SK-MEL-5 (cell line): ENCODE results near the gene ITGA2B. TPM values are rescaled to one million over a fixed set of nuclear protein-coding genes. Genes with fewer than 3 reads are reported as not detected.
"Not testable (repeated sequence)": the region's sequence is repeated elsewhere in the genome, so short reads cannot be mapped to it uniquely, and the experiment has no call there.

Source experiments
- DNase-seq: peaks from one replicate; pipeline ENCODE4 v3.0.0-alpha.2; 2016; ENCODE audit warnings: low read depth, low spot score
- in situ Hi-C: cut with HindIII; loops from 2 replicates; pipeline ENCODE4 v1.10.0; 2016; ENCODE audit warnings: low sequenced_read_pairs, high pct_unique_total_duplicates, low pct_unique_long_range_greater_than_20kb
- total RNA-seq: library from RNA; depleted of rRNA; stranded (reverse); fragments of >200 nt; shearing (Covaris generic); gene quantifications from 2 replicates; pipeline ENCODE4 v1.2.3, GENCODE V29; 2014

Gene ITGA2B
- total RNA-seq, 1 experiment from 2014 or later = not detected

DNA sequence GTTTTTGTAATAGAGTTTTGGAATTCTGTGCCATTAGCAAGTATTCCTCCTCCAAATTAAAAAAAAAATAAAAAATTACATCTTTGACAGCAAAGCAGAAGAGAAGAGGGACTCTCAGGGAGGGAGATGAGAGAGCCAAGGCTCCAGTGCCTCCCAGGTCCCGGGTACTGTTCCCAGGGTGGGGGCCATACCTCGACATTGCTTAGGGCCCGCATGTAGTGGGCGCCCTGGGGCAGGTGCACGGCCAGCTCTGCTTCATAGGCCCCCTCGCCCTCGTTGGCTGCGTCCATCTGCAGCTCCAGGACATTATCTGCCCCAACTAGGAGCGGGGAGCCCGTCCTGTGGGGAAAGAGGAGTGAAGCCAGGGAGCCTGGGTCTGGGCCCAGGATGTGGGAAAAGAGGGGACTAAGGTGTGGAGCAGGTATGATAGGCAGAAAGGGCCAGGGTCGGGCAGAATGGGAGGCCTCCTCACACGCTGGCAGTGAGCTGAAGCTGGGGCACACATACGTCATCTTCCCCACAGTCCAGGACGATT, 11.2 kb downstream of the ITGA2B start:
- no peak for DNase-seq
- in situ Hi-C loops = no loop called here

DNA sequence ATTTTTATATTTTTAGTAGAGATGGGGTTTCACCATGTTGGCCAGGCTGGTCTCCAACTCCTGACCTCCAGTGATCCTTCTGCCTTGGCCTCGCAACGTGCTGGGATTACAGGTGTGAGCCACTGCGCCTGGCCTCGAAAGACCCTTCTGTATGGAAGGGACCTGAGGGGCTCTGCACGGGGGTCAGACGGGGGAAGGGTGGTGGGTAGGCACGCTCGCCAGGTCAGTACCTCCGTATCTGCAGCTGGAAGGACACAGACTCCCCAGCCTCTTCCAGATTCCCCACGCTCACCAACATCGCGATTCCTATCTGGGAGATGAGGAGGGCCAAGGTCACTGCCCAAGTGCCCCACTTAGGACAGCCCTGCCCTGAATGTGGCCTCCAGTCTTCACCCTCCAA, 12.7 kb downstream of the ITGA2B start:
- no peak for DNase-seq
- in situ Hi-C loops = no loop called here

DNA sequence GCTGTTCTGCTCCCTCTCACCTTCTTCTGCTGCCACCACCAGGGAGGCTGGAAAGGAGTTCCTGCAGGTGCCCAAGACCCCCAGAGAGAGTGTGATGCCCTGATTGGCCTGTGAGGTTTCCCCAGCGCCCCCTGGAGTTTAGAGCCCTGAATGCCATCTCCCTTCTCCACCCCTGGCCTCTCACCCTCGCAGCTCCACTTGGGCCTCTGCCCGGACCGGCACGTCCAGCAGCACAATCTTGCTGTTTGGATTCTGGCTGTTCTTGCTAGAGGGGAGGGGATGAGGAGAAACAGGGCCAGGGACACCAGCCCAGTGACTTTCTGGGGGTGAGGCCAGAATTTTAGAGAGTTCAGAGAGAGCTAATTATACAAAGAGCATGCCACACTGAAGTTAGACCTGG, 13.3 kb downstream of the ITGA2B start:
- in situ Hi-C loops = no loop called here

DNA sequence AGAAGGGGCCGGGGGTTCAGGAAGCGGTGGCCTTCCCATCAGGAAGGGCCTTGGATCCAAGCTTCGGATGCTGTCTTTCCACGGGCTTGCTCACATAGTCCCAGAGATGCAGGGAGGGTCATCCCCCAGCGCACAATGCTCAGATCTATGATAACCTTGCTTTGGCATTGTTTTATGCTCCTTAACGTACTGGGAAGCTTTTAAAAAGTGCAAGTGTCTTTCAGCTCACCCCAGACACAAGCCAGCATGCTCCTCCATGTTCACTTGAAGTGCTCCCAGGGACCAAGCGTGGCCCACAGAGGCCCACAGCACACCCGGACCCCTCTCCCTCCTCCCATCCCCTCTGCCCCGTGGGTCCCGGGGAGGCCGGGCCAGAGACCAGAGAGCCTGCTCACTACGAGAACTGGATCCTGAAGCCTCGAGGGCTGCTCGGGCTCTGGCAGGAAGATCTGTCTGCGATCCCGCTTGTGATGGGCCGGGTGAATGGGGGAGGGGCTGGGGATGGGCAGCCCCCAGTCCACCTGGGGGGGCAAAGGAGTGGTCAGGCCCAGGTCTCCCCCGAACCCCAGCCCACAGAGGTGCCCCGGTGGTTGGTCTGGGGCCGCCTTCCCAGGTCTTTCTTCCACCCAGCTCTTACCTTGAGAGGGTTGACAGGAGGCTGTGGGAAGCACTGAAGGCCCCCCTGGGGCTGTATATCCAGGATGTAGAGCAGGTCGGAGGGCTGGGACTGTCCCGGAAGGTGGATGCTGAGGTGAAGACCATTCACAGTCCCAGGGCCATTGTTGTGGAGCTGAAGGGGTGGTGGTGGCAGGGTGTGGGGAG, 14.0 kb downstream of the ITGA2B start:
- in situ Hi-C loops = no loop called here
- DNase-seq = no peak

More for the DNA sequence above, 13.3 kb downstream of the ITGA2B start:
- peak; percentile 50 for DNase-seq

DNA sequence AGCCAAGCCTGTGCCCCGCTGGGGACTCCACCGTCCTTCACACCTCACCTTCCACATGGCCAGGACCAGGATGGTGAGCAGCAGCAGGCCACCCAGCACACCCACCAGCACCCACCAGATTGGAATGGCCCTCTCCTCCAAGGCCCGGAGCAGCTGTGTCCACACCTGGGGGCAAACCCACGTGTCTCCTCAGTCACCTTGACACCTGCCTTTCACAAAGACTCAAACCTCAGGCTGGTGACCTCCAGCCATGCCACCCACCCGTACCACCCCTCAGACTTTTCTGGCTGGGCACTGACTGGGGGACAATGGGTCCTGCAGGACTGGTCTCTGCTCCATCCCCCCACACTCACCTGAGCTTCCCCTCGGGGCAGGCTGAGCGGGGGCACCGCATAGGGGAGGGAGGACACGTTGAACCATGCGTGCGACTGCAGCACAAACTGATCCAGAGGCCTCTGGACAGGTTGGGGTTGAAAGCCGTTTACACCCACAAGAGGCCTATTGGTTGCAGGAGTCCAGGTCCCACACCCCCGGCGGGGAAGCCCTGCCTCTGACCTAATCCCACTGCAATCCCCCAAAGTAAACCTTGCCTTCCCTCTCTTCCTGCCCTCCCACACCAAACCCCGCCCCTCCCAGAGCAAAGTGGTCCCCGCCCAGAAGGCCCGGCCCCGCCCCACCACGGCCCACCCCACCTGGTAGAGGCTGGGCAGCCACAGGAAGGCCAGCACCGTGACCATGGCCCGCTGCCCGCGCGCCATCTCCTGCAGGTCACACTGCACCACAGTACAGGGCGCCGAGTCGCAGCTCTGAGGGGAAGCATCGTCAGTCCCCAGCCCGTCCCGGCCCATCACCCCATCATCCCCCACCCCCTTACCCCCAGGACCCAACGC, 14.9 kb downstream of the ITGA2B start:
- DNase-seq = no peak
- in situ Hi-C loops = no loop called here

DNA sequence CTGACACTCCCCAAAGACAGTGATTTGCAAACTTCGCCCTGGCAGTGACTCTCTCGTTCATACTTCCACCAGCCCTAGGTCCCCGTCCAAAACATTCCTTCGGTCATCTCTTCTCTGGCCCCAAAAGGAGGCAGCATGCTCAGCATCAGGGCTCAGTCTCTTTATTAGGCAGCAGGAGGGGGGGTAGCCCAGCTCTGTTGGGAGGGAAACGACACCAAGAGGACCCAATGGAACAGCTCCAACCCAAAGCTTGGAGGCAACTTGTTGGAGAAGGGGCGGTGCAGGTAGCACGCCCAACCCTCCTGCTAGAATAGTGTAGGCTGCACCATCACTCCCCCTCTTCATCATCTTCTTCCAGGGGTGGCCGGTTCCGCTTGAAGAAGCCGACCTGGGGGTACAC, 17.4 kb downstream of the ITGA2B start:
- no peak for DNase-seq
- in situ Hi-C loops = no loop called here

DNA sequence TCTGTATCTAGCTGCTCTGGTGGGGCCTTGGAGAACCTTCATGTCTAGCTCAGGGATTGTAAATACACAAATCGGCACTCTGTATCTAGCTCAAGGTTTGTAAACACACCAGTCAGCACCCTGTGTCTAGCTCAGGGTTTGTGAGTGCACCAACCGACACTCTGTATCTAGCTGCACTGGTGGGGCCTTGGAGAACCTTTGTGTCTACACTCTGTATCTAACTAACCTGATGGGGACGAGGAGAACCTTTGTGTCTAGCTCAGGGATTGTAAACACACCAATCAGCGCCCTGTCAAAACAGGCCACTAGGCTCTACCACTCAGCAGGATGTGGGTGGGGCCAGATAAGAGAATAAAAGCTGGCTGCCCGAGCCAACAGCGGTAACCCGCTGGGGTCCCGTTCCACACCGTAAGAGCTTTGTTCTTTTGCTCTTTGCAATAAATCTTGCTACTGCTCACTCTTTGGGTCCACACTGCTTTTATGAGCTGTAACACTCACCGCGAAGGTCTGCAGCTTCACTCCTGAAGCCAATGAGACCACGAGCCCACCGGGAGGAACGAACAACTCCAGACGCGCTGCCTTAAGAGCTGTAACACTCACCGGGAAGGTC, 19.9 kb downstream of the ITGA2B start:
- DNase-seq, in situ Hi-C loops: not testable (repeated sequence)

DNA sequence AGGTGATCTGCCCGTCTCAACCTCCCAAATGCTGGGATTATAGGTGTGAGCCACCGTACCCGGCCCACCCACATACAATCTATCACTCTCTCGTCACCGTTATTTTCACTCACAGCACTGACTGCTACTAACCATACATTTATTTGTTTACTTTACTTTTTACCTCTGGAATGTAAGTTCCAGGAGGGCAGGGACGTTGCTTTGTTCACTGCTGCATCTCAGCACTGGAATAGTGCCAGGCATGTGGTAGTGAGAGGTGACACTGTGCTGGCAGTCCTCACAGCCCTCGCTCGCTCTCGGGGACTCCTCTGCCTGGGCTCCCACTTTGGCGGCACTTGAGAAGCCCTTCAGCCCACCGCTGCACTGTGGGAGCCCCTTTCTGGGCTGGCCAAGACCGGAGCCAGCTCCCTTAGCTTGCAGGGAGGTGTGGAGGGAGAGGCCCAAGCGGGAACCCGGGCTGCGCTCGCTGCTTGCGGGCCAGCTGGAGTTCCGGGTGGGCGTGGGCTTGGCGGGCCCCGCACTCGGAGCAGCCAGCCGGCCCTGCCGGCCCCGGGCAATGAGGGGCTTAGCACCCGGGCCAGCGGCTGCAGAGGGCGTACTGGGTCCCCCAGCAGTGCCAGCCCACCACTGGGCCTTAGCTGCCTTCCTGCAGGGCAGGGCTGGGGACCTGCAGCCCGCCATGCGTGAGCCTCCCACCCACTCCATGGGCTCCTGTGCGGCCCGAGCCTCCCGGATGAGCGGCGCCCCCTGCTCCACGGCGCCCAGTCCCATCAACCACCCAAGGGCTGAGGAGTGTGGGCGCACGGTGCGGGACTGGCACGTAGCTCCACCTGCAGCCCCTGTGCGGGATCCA, 20.8 kb downstream of the ITGA2B start:
- in situ Hi-C loops, DNase-seq: not testable (repeated sequence)

DNA sequence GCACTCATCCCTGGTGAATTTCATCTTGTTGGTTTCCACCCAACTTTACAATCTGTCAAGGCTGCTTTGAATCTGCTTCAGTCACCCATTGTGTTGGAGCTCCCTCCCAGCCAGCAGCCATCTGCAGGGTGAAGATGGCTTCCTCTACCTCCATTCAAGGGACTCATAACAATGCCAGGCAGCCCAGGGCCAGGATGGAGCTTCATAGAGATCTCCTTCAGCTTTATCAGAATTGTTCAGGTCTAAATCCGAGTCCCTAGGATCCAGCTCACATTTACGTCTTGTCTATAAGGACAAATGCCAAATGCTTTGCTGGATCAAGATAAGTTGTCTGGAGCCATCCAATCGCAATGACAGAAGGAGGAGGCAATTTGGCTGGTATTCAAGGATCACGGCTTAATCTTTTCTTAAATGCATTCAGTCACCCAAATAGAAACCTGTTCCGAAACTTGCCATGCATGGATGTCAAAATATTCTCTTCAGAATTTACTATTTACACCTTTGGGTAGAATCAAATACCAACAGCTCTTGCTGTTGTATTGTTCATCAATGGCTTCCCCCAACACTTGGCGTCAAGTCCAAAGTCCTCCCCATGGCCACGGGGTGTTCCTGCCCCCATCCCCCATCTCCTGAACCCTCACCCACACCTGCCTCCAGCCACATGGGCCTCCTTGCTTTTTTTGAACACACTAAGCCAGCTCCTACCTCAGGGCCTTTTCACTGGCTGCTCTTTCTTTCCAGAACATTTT, 22.0 kb downstream of the ITGA2B start:
- no peak for DNase-seq
- in situ Hi-C loops = no loop called here

DNA sequence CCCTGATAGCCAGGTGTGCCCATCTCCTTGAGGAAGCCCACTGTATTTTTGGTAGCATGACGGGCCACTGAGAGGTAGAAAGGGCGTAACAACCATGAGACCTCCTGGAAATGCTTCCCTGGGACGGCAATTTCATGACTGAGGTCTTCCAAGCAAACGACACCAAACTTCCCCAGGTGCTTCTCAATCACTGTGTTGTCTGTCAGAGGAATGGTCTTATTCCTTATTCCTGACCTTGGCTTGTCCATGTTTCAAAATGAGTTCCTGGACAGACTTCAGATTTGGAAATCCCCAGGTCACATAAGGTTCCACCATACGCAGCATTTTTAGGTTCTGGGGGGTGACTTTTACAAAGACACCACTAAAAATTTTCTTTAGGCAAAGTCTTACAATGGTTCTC, 24.4 kb downstream of the ITGA2B start:
- DNase-seq, in situ Hi-C loops: not testable (repeated sequence)

DNA sequence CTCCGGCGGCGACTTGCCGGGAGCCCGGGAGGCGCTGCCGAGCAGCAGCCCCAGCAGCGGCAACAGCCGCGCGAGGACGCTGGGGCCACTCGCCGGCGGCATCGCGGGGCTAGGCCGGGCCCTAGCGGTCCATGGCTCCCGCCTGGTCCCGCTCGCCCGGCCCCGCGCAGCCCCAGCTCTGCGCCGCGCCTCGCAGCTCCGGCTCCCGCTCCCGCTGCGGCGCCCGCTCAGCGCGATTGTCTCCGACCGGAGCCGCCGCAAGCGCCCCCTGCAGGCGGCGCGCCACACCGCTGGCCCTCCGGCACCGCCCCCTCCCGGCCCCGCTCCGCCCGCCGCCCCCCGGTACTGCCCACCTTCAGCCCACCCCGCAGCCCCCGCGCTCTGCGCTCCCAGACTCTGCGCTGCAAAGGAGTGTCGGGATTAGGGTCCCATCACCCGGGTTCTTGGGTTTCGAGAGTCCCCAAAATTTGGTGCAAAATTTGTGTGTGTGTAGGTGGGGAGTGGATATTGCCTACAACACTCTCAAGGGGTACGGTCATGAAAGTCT, 25.8 kb downstream of the ITGA2B start, which contains the start of gene FAM171A2:
Gene FAM171A2, minus strand, starts transcription at position 241 of the 547 bp plus-strand sequence. Its CDS starts 139 bp downstream, at position 102.
- DNase-seq = peak; percentile 56
- in situ Hi-C loops = no loop called here

DNA sequence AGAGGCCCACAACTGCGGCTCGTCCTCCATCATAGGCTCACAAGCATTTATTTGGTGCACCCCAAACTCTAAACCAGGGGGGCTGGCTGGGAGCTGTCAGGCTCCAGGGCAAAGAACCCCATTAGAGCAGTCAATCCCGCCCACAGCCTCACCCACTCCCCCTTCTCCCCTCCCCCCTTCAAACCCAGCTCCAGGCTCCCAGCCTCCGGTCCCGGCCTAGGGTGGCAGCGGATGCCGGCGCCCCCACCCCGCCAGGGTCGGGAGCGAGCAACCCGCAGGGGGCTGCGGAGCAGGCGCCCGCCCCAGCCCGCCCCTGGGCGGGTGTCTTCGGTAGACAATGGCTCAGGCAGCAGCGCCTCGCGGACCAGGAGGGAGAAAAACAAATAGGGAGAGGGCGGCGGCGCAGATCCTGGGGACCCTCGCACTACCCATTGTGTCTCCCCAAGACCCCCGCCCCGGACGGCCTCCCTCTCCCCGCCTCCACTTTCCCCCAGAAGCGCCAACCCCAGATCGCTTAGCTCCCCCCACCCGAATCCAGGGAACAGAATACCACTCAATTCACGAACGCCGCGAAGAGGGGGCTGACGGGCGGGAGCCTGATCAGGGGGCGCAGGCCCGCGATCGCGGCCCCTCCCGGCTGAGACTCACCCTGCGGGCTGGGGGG, 26.4 kb downstream of the ITGA2B start:
- DNase-seq = no peak
- in situ Hi-C loops = no loop called here

DNA sequence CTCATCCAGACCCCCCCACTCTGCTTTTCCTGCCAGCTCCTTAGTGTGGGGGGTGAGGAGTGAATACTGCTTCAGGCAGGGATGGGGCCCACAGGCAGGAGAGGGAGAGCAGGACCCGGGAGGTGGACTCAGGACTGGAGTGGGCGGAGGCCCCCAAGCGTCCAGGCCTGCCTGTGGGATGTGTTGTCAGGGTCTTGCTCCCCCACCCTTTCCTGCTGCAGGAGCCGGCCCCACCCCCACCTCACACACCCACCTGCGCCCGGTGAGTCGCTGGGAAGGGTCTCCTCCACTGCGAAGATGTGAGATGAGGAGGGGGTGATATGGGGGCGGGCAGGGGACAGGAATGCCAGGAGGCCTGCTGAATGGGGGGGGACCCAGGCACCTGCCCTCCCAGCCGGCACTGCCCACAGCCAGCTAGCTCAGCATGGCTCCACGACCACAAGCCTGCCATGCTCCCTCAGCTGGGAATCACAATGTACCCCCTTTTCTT, 26.9 kb downstream of the ITGA2B start:
- no peak for DNase-seq
- in situ Hi-C loops = no loop called here

DNA sequence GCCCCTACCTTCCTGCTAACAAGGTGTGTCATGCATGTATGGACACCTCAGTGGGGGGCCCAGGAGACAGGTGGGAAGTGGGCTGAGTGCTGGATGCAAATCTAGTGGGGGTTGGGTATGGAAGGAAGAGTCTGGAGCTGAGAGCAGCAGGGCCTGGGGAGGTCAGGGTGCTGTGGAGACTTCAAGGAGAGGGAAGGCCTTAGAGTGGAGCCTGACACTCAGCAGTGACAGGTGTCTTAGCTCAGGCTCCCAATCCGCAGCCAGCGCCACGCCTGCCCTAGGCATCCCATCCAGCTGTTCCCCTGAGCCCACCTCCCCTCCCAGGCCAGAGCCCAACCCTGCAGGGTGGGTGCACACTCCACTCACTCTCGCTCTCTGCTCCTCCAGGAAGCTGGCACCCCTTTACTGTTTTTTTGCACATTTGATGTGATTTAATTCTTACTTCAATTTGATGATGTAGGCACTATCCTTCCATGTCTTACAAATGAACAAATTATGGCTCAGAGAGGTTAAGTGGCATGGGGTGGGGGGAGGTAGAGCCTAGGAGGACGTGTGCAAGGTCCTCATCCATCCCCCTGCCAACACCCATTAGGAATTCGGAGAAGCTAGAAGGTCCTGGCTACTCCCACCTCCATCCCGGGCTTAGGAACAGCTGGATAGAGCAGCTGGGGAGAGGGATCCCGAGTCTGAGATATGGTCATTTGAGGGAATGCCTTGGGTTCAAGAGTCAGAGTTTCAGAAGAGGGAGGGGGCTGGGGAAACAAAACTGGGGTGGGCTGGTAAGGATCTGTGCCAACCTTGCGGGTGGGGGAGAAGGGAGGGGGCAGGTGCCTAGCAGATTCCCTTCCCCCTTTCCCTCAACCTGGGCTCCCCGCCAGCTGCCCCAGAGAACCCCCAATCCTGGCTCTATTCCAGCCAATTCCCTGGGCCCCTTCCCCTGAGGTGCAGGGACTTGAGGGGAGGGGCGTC, 27.9 kb downstream of the ITGA2B start:
- in situ Hi-C loops = no loop called here
- no peak for DNase-seq
